Left lung (tissue), 14 donors: Measurements from ENCODE around the gene DEFB119. TPM values are rescaled to one million over a fixed set of nuclear protein-coding genes. Genes with fewer than 3 reads are reported as not detected.
"Not testable (repeated sequence)": the region's sequence is repeated elsewhere in the genome, so short reads cannot be mapped to it uniquely, and the experiment has no call there.

Experiments used
- ATAC-seq: fragments of 200-7000 bp; cut with Tn5 transposase; one replicate; pipeline ENCODE4 v1.9.1; 2020; ENCODE audit warnings: moderate library complexity
- DNase-seq, 4 donors: peaks; one replicate each; pipeline ENCODE4 v3.0.0-alpha.2; 2013 to 2020
- H3K27ac ChIP-seq, 2 donors: fragments of 200-600 bp; sonication (generic) in 1 of 2; one replicate each; pipeline versions ENCODE4 v1.5.0 to v1.8.0; 2020 to 2021
- H3K27me3 ChIP-seq, 2 donors: fragments of 200-600 bp; sonication (generic) in 1 of 2; one replicate each; pipeline versions ENCODE4 v1.5.0 to v1.8.0; 2020 to 2021
- H3K36me3 ChIP-seq, 2 donors: fragments of 200-600 bp; sonication (generic) in 1 of 2; one replicate each; pipeline versions ENCODE4 v1.5.0 to v1.8.0; 2020 to 2021
- H3K4me1 ChIP-seq, 2 donors: fragments of 200-600 bp; one replicate each; pipeline ENCODE4 v1.8.0; 2021
- H3K4me3 ChIP-seq, 2 donors: fragments of 200-600 bp; sonication (generic) in 1 of 2; one replicate each; pipeline versions ENCODE4 v1.5.0 to v1.8.0; 2020 to 2021; ENCODE audit warnings: mild to moderate bottlenecking in 1 of 2
- H3K9me3 ChIP-seq, 2 donors: fragments of 200-600 bp; sonication (generic) in 1 of 2; one replicate each; pipeline versions ENCODE4 v1.5.0 to v1.8.0; 2020 to 2021
- CTCF ChIP-seq, 2 donors: fragments of 200-600 bp; sonication (generic) in 1 of 2; IDR thresholded peaks; one replicate each; pipeline versions ENCODE4 v1.5.0 to v1.8.0; 2021; ENCODE audit warnings: antibody characterized with exemption in 2 of 2
- intact Hi-C, 2 donors: fragments of 100-400 bp; cut with DNase I; formaldehyde crosslinking; loops; one replicate each; pipeline versions ENCODE4 v1.11.2 to v1.14.2; 2022
- long read RNA-seq, 12 donors: library from polyadenylated mRNA in 2 of 12; unstranded in 2 of 12; transcript quantifications; one replicate each; pipeline ENCODE4 v2.0.0 and lab custom pipeline, GENCODE V29; 2019 to 2026
- polyA plus RNA-seq, 6 donors: library from polyadenylated mRNA; unstranded; fragments of 120-200 nt; gene quantifications; one replicate each; pipeline ENCODE4 v1.2.1, GENCODE V29; 2013; ENCODE audit not compliant: insufficient read length in 6 of 6
- total RNA-seq, 2 donors: library from RNA; stranded (reverse); fragmentation: NEBNext Ultra II Directional; extraction: Animal tissue kit (Norgen Biotek cat#: 25700); gene quantifications; one replicate each; pipeline ENCODE4 v1.2.1, GENCODE V29; 2021
- donor health status: DM: no; HTN: yes; CAD: no.
- donor health status: DM: no; HTN: no; CAD: no.

Gene DEFB119, protein sequence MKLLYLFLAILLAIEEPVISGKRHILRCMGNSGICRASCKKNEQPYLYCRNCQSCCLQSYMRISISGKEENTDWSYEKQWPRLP
- total RNA-seq = not detected
- polyA plus RNA-seq = not detected
- long read RNA-seq, donor 1 = 0 reads
- long read RNA-seq, donor 2 = 0 reads
- long read RNA-seq, donor 3 = 0 reads
- long read RNA-seq, donor 4 = 0 reads
- long read RNA-seq, donor 5 = 0 reads
- long read RNA-seq, donor 6 = 0 reads
- long read RNA-seq, donor 7 = 0 reads
- long read RNA-seq, donor 8 = 0 reads
- long read RNA-seq, donor 9 = 0 reads
- long read RNA-seq, donor 10 = 0 reads
- long read RNA-seq, donor 11 = 0 reads
- long read RNA-seq, donor 12 = 0 reads

GRCh38 chr20:31390490-31390889, at the start of gene DEFB119:
Gene DEFB119 (minus strand): TSS chr20:31390590. CDS start chr20:31390483, 107 bp downstream.
- no peaks in the 10 kb centered on the region for H3K9me3 ChIP-seq
- DNase-seq (no peak), ATAC-seq (no peak)
- H3K4me1 ChIP-seq = no peaks in the 10 kb centered on the region
- no peak within 1 kb of the TSS for H3K4me3 ChIP-seq
- H3K27ac ChIP-seq = no peak within 1 kb of the TSS
- no peak for TF ChIP-seq CTCF (IDR thresholded peaks at IDR 0.05)
- H3K36me3 ChIP-seq = no peaks in the 10 kb centered on the region
- H3K27me3 ChIP-seq = peaks cover 0 to 6% of the 10 kb centered on the region in 2 donors
- intact Hi-C loops = no loop called here

DNA sequence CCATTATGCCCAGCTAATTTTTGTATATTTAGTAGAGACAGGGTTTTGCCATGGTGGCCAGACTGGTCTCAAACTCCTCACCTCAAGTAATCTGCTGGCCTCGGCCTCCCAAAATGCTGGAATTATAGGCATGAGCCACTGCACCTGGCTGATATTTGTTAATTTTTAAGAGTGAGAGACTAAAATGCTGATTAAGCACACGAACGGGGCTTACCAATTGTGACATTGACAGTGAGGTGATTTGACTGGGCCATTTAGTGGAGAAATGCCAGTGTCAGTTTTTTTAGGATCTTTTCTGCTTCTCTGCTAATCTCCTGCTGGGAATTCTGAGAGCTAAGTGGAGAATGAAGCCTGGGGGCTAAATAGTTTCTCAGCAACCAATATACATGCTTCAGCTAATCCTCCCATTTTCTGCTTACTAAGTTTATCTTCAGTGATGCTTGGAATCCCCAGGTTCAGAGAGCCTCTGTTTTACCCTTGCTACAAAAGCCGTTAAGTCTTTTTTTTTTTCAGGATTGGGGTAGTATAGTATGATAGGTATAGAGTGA, 40.3 kb upstream of the DEFB119 start:
- no peak for DNase-seq

DNA sequence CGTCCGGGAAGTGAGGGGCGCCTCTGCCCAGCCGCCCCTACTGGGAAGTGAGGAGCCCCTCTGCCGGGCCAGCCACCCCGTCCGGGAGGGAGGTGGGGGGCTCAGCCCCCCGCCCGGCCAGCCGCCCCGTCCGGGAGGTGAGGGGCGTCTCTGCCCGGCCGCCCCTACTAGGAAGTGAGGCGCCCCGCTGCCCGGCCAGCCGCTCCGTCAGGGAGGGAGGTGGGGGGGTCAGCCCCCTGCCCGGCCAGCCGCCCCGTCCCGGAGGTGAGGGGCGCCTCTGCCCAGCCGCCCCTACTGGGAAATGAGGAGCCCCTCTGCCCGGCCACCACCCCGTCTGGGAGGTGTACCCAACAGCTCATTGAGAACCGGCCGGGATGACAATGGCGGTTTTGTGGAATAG, 37.2 kb upstream of the DEFB119 start:
- H3K27ac ChIP-seq, H3K4me3 ChIP-seq, H3K27me3 ChIP-seq, H3K36me3 ChIP-seq, ATAC-seq, H3K4me1 ChIP-seq, DNase-seq, H3K9me3 ChIP-seq, intact Hi-C loops: not testable (repeated sequence)

More for the DNA sequence above, 40.3 kb upstream of the DEFB119 start:
- H3K4me1 ChIP-seq = no peaks in the 10 kb centered on the region
- H3K36me3 ChIP-seq = no peaks in the 10 kb centered on the region
- TF ChIP-seq CTCF (IDR thresholded peaks at IDR 0.05) = no peak
- no peak for ATAC-seq
- no peak overlapping the region for H3K4me3 ChIP-seq
- intact Hi-C loops = no loop called here
- H3K27me3 ChIP-seq = peaks cover 0 to 16% of the 10 kb centered on the region in 2 donors
- no peak overlapping the region for H3K27ac ChIP-seq
- H3K9me3 ChIP-seq = no peaks in the 10 kb centered on the region

GRCh38 chr20:31426891-31427551, 36.6 kb upstream of the DEFB119 start:
- H3K36me3 ChIP-seq, H3K27ac ChIP-seq, ATAC-seq, H3K27me3 ChIP-seq, intact Hi-C loops, H3K9me3 ChIP-seq, H3K4me3 ChIP-seq, DNase-seq, H3K4me1 ChIP-seq: not testable (repeated sequence)

DNA sequence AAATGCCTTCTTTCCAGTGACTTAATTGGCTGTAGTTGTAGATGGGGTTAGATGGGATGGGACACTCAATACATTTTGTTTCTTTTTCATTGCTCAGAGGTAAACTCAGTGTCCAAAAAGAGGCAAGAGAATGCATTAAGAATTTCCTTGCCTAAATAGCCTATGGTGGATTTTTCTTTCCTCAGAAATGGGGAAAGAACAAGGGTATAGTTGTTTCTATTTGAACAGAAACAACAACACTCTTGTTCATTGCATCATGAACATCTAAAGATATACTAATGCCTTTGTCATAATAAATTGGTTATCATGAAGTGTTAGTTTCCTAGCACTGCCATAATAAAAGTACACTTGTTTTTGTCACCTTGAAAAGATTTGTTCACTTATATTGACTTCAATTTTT, 35.4 kb upstream of the DEFB119 start:
- H3K27me3 ChIP-seq = no peaks in the 10 kb centered on the region
- H3K9me3 ChIP-seq = no peaks in the 10 kb centered on the region
- no peaks in the 10 kb centered on the region for H3K36me3 ChIP-seq
- H3K4me3 ChIP-seq = no peak overlapping the region
- intact Hi-C loops = no loop called here
- DNase-seq (no peak), ATAC-seq (no peak)
- no peak overlapping the region for H3K27ac ChIP-seq
- TF ChIP-seq CTCF (IDR thresholded peaks at IDR 0.05) = no peak
- no peaks in the 10 kb centered on the region for H3K4me1 ChIP-seq

- Histone ChIP-seq H3K9me3 (no peaks in the 10 kb centered on the region), H3K36me3 (no peaks in the 10 kb centered on the region), H3K27me3 (no peaks in the 10 kb centered on the region), H3K4me1 (no peaks in the 10 kb centered on the region), H3K4me3 (no peak overlapping the region), H3K27ac (no peak overlapping the region)
- no peak for TF ChIP-seq CTCF (IDR thresholded peaks at IDR 0.05)
- ATAC-seq (no peak), DNase-seq (no peak)
- intact Hi-C loops = no loop called here
Measured at GRCh38 chr20:31418307-31418706, 27.9 kb upstream of the DEFB119 start.
